ENCODE data around the gene CXorf66. TPM values are rescaled to one million over a fixed set of nuclear protein-coding genes. Genes with fewer than 3 reads are reported as not detected.
"Not testable (repeated sequence)": the region's sequence is repeated elsewhere in the genome, so short reads cannot be mapped to it uniquely, and the experiment has no call there.

The CXorf66 gene
- total RNA-seq, 1 donor from 2014 or later, result not detected

DNA sequence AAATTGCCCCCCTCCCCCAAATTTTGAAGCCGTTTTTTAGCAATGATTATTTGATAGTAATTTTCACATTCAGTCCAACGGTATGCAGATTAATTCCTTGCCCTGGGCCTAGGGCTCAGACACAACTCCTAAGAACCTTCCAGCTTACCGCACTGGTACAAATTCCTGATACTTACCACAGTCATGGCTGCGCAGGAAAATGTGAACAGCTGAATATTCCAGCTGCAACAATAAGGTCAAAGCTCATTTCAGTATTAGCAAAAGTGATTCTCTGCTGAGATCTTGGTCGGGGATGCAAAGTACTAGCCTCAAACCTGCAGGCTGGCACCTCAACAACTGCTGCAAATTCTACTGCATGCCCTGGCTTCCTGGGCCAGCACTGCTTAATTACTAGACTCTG, 35.4 kb downstream of the CXorf66 start:
- DNase-seq (ENCODE audit: low spot score), result no peak

GRCh38 chrX:139924696-139925095, 40.6 kb downstream of the CXorf66 start:
- DNase-seq (ENCODE audit: low spot score), result no peak

DNA sequence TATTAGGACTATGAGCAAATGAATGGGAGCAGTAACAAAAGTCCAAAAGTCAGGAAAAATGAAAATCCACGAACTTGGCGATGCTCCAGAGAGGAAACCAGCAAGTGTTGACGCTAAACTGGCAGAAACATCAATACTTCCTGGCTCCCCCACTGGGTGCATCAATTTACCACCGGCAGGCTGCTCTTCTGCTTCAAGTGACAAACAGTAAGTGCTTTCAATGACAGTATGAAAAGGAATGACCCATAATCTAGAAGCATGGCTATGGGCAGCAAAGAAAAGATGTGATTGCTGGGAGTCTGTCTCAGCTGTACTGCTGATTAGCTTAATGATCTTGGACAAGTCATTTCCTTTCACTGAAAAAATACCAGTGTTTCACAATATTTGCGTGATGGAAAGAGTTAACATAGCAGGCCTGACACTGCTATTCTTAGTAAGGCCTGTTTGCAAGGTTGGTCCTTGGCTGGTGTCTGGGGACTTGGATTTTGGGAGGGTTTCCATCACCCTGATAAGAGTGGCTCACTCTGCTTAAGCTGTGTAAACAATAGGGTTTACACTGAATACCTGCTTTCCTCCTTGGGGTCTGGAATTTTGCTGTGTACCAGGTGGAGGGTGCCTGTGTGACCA, 41.1 kb downstream of the CXorf66 start:
- DNase-seq (ENCODE audit: low spot score), result no peak

DNA sequence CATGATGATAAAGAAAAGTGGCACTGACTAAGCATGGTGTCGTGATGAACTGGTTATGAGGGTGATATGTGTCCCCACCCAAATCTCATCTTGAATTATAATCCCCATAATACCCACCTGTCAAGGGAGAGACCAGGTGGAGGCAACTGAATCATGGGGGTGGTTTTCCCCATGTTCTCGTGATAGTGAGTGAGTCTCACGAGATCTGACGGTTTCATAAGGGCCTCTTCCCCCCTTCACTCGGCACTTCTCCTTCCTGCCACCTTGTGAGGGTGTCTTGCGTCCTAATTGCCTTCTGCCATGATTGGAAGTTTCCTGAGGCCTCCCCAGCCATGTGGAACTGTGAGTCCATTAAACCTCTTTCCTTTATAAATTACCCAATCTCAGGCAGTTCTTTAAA, 44.2 kb downstream of the CXorf66 start:
- not testable (repeated sequence) for DNase-seq (ENCODE audit: low spot score)

GRCh38 chrX:139920316-139920715, 45.0 kb downstream of the CXorf66 start:
- no peak for DNase-seq (ENCODE audit: low spot score)

DNA sequence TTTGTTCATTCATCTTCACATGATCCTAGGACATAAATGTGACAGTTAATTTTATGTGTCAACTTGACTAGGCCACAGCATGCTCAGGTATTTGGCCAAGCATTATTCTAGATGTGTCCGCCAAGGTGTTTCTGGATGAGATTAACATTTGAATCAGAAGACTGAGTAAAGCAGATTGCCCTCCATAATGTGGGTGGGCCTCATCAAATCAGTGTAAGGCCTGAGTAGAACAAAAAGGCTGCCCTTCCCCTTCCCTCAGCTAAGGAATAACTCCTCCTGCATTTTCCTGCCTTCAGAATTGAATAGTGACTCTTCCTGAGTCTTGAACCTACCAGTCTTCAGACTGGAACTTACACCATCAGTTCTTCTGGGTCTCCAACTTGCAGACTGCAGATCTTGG, 50.9 kb downstream of the CXorf66 start:
- DNase-seq (ENCODE audit: low spot score), result no peak

- no peak for DNase-seq (ENCODE audit: low spot score)
Observed at GRCh38 chrX:139909712-139910111, 55.6 kb downstream of the CXorf66 start.

- DNase-seq (ENCODE audit: low spot score), result no peak
Observed at GRCh38 chrX:139907078-139907477, 58.2 kb downstream of the CXorf66 start.

DNA sequence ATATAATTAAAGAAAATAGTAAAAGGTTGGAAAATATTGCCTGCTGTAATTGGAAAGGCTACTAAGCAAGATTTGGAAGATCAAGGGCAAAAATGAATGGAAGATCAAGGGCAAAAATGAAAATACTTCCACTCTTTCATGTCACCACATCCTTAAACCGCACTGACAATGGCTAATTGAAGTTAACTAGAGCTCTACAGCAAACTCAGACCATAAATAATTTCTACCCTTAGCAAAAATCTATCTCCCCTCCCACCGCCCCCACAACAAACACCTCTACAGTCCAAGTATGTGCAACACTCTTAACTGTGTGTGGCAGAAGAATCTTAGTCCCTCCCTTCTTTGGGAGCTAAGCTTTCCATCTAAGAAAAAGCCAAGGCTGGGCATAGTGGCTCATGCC, 59.6 kb downstream of the CXorf66 start:
- no peak for DNase-seq (ENCODE audit: low spot score)

Other genes with a start within 250 kb of the CXorf66 start
- 9.3 TPM for gene ATP11C, start 32.5 kb downstream of the CXorf66 start, total RNA-seq